K562 (cell line): ENCODE results near the gene ECHDC3. TPM values are rescaled to one million over a fixed set of nuclear protein-coding genes. Genes with fewer than 3 reads are reported as not detected.

Experiments used
- ATAC-seq: fragments of 200-7000 bp; cut with Tn5 transposase; 3 replicates; pipeline ENCODE4 v1.9.1; 2020; ENCODE audit warnings: moderate library complexity
- BruUV-seq: library from RNA; stranded (reverse); fragments of 400-500 nt; replicated peaks from 2 replicates; lab custom pipeline; 2021; lab: Mats Ljungman, UMichigan
- CTCF ChIA-PET: fragments of 300-600 bp; formaldehyde crosslinking; extraction: SDS; loops from one replicate; lab custom pipeline; 2021; ENCODE audit warnings: low intra/inter-chr PET ratio; lab: Yijun Ruan, JAX
- POLR2A ChIA-PET: fragments of 300-600, 350-650 bp; sonication (Branson Sonifier 250); formaldehyde crosslinking; extraction: SDS; loops from one replicate; lab custom pipeline; 2021; ENCODE audit warnings: antibody characterized with exemption, inconsistent platforms; lab: Yijun Ruan, JAX
- DNase-seq, 4 experiments: peaks; one replicate each; pipeline versions ENCODE4 v3.0.0 to v3.0.0-alpha.2; 2011 to 2018; ENCODE audit warnings: low spot score in 3 of 4, mixed read lengths in 3 of 4; ENCODE audit errors: extremely low read depth in 1 of 4
- FAIRE-seq: peaks from 2 replicates; lab custom pipeline; 2011; peaks lifted over from hg19 to GRCh38; lab: Jason Lieb, UNC
- H2AFZ ChIP-seq: 2 replicates; pipeline ENCODE4 v1.6.0; 2011; ENCODE audit warnings: low read depth, low read length, control low read depth, inconsistent platforms
- H3K27ac ChIP-seq: fragments of 200-600 bp; 3 replicates; pipeline ENCODE4 v1.8.0; 2011; ENCODE audit warnings: low read depth, mild to moderate bottlenecking, control low read depth, inconsistent platforms, low read length, moderate library complexity, mixed read lengths; ENCODE audit errors: extremely low read depth
- H3K27me3 ChIP-seq, 2 experiments: fragments of 300-600 bp in 1 of 2; 2 replicates in 1 of 2; 3 replicates in 1 of 2; pipeline versions ENCODE4 v1.6.0 to v1.8.0; 2011; ENCODE audit warnings: inconsistent platforms in 2 of 2, low read length in 2 of 2, mild to moderate bottlenecking in 1 of 2, mixed read lengths in 1 of 2, moderate library complexity in 1 of 2; ENCODE audit not compliant: control insufficient read depth in 2 of 2, insufficient read depth in 2 of 2
- H3K36me3 ChIP-seq: fragments of 300-600 bp; 3 replicates; pipeline ENCODE4 v1.8.0; 2011; ENCODE audit warnings: mild to moderate bottlenecking, low read length, inconsistent platforms; ENCODE audit not compliant: control insufficient read depth, insufficient read depth
- H3K4me1 ChIP-seq, 2 experiments: fragments of 200-600 bp in 1 of 2; replicated peaks in 1 of 2; 2 replicates in 1 of 2; 3 replicates in 1 of 2; pipeline versions ENCODE4 v1.5.1 to v1.8.0; 2011; ENCODE audit warnings: inconsistent platforms in 2 of 2, low read length in 2 of 2, mild to moderate bottlenecking in 1 of 2, mixed read lengths in 1 of 2, moderate library complexity in 1 of 2; ENCODE audit not compliant: control insufficient read depth in 2 of 2, insufficient read depth in 2 of 2
- H3K4me2 ChIP-seq: 2 replicates; pipeline ENCODE4 v1.6.1; 2011; ENCODE audit warnings: low read length, control low read depth, inconsistent platforms, mixed read lengths; ENCODE audit not compliant: insufficient read depth
- H3K4me3 ChIP-seq: fragments of 200-600 bp; sonication (generic), shearing (Covaris generic); 2 replicates; pipeline ENCODE4 v1.5.1; 2016; ENCODE audit warnings: control low read depth, inconsistent platforms
- H3K79me2 ChIP-seq: fragments of 200-600 bp; 3 replicates; pipeline ENCODE4 v1.8.0; 2011; ENCODE audit warnings: low read length, inconsistent platforms; ENCODE audit not compliant: control insufficient read depth, insufficient read depth
- H3K9ac ChIP-seq, 2 experiments: 2 replicates each; pipeline versions ENCODE4 v1.6.0 to v1.6.1; 2011; ENCODE audit warnings: low read depth in 2 of 2, low read length in 2 of 2, control low read depth in 1 of 2, inconsistent platforms in 1 of 2, mild to moderate bottlenecking in 1 of 2, mixed read lengths in 1 of 2; ENCODE audit not compliant: insufficient read depth in 1 of 2
- H3K9me1 ChIP-seq: one replicate; pipeline ENCODE4 v1.6.0; 2011; ENCODE audit warnings: inconsistent platforms, mild to moderate bottlenecking, low read length, moderate library complexity; ENCODE audit not compliant: control insufficient read depth, insufficient read depth
- H3K9me3 ChIP-seq: replicated peaks from 2 replicates; pipeline ENCODE4 v1.5.1; 2011; ENCODE audit warnings: low read depth, low read length, inconsistent platforms; ENCODE audit not compliant: control insufficient read depth, insufficient read depth
- H4K20me1 ChIP-seq: replicated peaks from 2 replicates; pipeline ENCODE4 v1.6.1; 2011; ENCODE audit warnings: low read length, inconsistent platforms, mixed read lengths; ENCODE audit not compliant: control insufficient read depth, insufficient read depth
- BACH1 ChIP-seq: fragments of 200-800 bp; sonication (Bioruptor generic); IDR thresholded peaks from 2 replicates; pipeline ENCODE4 v1.6.1; 2016; ENCODE audit warnings: missing genetic modification characterization, missing compliant biosample characterization
- MAFK ChIP-seq: IDR thresholded peaks from 2 replicates; pipeline ENCODE4 v1.6.1; 2011; ENCODE audit warnings: low read length, improper control_type of control experiment
- NFRKB ChIP-seq: fragments of 450-650 bp; IDR thresholded peaks from 2 replicates; pipeline ENCODE4 v1.6.1; 2016; ENCODE audit warnings: low read depth
- RFX5 ChIP-seq: IDR thresholded peaks from 2 replicates; pipeline ENCODE4 v1.6.1; 2011; ENCODE audit warnings: low read depth, mild to moderate bottlenecking, improper control_type of control experiment, low read length
- SIX5 ChIP-seq, 2 experiments: IDR thresholded peaks; 2 replicates each; pipeline ENCODE4 v1.6.1; 2011; ENCODE audit warnings: low read length in 2 of 2, borderline replicate concordance in 1 of 2, low read depth in 1 of 2, mild to moderate bottlenecking in 1 of 2, moderate library complexity in 1 of 2; ENCODE audit not compliant: insufficient read depth in 1 of 2
- TAF7 ChIP-seq: fragments of 450-650 bp; IDR thresholded peaks from 2 replicates; pipeline ENCODE4 v1.6.1; 2016; ENCODE audit warnings: missing genetic modification characterization, missing compliant biosample characterization
- ZBTB26 ChIP-seq: fragments of 450-650 bp; formaldehyde crosslinking; IDR thresholded peaks from 2 replicates; pipeline ENCODE4 v1.4.0; 2022; ENCODE audit warnings: missing genetic modification characterization
- ZFP1 ChIP-seq: fragments of 450-650 bp; formaldehyde crosslinking; IDR thresholded peaks from 2 replicates; pipeline ENCODE4 v1.4.0; 2020; ENCODE audit warnings: mild to moderate bottlenecking, mixed read lengths
- ZNF280A ChIP-seq: fragments of 450-650 bp; IDR thresholded peaks from 2 replicates; pipeline ENCODE4 v1.6.1; 2018; ENCODE audit warnings: mild to moderate bottlenecking, low read depth; ENCODE audit not compliant: partially characterized antibody
- ZNF431 ChIP-seq: sonication (generic); formaldehyde crosslinking; IDR thresholded peaks from 2 replicates; pipeline ENCODE4 v1.8.0; 2022; ENCODE audit warnings: mild to moderate bottlenecking, missing genetic modification reagents
- WGBS: fragments of 100-300 bp; shearing (Covaris generic); methylation state at CpG from one replicate; pipeline ENCODE4 v1.1.6; 2016; ENCODE audit warnings: low coverage, mixed read lengths; ENCODE audit not compliant: insufficient coverage; ENCODE audit errors: missing lambda C conversion rate; 5-methylcytosine and 5-hydroxymethylcytosine counted together
- in situ Hi-C: fragments of 300-500 bp; cut with MboI; formaldehyde crosslinking; loops from 4 replicates; pipeline ENCODE4 v1.15.0; 2018; ENCODE audit warnings: inconsistent platforms, mixed read lengths
- intact Hi-C: fragments of 100-400 bp; cut with micrococcal nuclease; formaldehyde crosslinking; loops from 2 replicates; pipeline ENCODE4 v1.14.2; 2022
- polyA plus RNA-seq, 8 experiments: library from polyadenylated mRNA; depleted of rRNA in 4 of 8; stranded (reverse) in 5 of 8; unstranded in 3 of 8; fragments of >200 nt; fragmentation: Nextera tagmentation in 2 of 8; fragmentation: Illumina TruSeq in 1 of 8; extraction: Ambion mirVana in 2 of 8; extraction: Trizol in 1 of 8; gene quantifications; 2 replicates each; pipeline versions ENCODE4 v1.2.1 to v1.2.3, GENCODE V29; 2011 to 2014; ENCODE audit warnings: inconsistent platforms in 1 of 8, missing spikeins in 1 of 8
- total RNA-seq, 7 experiments: library from RNA; depleted of rRNA in 6 of 7; stranded (reverse); fragments of >200 nt in 6 of 7; fragmentation: Illumina TruSeq in 2 of 7; extraction: Trizol in 2 of 7; gene quantifications; 2 replicates each; pipeline versions ENCODE4 v1.2.1 to v1.2.3, GENCODE V29; 2011 to 2021; ENCODE audit warnings: low replicate concordance in 1 of 7
- TF ChIP-seq, protein P1 (sequence below): fragments of 200-800 bp; sonication (Bioruptor generic); IDR thresholded peaks from 2 replicates; pipeline ENCODE4 v1.6.1; 2016; ENCODE audit warnings: missing genetic modification characterization, missing compliant biosample characterization
- TF ChIP-seq, protein P2 (sequence below): fragments of 250-450 bp; sonication (Bioruptor Pico); IDR thresholded peaks from 2 replicates; pipeline ENCODE4 v1.9.0; 2021; ENCODE audit warnings: mild to moderate bottlenecking, inconsistent platforms

The ECHDC3 gene
- total and polyA plus RNA-seq, 9 of the 15 experiments (the other 6 are each of a cell fraction or from before 2014, with no cell fraction given) = 0.53 to 21.9 (median 15.7) TPM

GRCh38 chr10:11729790-11730315, 12.3 kb upstream of the ECHDC3 start:
- H3K4me1 ChIP-seq = no peaks in the 10 kb centered on the region; a peak in 2 of 5 replicates
- DNase-seq (no peak), FAIRE-seq (no peak), ATAC-seq (no peak)
- H3K9ac ChIP-seq = no peak overlapping the region
- no peaks in the 10 kb centered on the region for H4K20me1 ChIP-seq
- H3K36me3 ChIP-seq = no peaks in the 10 kb centered on the region
- no peaks in the 10 kb centered on the region for H3K79me2 ChIP-seq
- BruUV-seq = no TSS peak
- intact Hi-C loops = loop anchor here (5.0 kb wide), 1 partner anchor 118 kb away; the partner anchor contains the start of gene USP6NL
- no peak overlapping the region for H3K4me2 ChIP-seq
- in situ Hi-C loops = no loop called here
- H3K27ac ChIP-seq = no peak overlapping the region
- WGBS = 28% methylated on average over 2 of the region's 3 CpGs
- H2AFZ ChIP-seq = no peak overlapping the region
- ChIA-PET CTCF (no interaction called here), POLR2A (no interaction called here)
- no peaks in the 10 kb centered on the region for H3K9me1 ChIP-seq
- H3K9me3 ChIP-seq = peaks cover 12% of the 10 kb centered on the region
- H3K4me3 ChIP-seq = no peak overlapping the region
- no peaks in the 10 kb centered on the region for H3K27me3 ChIP-seq
- TF ChIP-seq BACH1 (tag) (no peak), ZBTB26 (CRISPR knock-in tag) (no peak), TAF7 (tag) (no peak), ZNF431 (CRISPR knock-in tag) (no peak), MAFK (no peak), RFX5 (no peak), NFRKB (no peak), ZNF280A (no peak), SIX5 (IDR thresholded peaks at IDR 0.05; ENCODE audit: borderline replicate concordance in 1 of 2, insufficient read depth in 1 of 2, low read depth in 1 of 2, low read length in 2 of 2) (no peak), ZFP1 (CRISPR knock-in tag) (no peak)
- TF ChIP-seq, protein P1, sequence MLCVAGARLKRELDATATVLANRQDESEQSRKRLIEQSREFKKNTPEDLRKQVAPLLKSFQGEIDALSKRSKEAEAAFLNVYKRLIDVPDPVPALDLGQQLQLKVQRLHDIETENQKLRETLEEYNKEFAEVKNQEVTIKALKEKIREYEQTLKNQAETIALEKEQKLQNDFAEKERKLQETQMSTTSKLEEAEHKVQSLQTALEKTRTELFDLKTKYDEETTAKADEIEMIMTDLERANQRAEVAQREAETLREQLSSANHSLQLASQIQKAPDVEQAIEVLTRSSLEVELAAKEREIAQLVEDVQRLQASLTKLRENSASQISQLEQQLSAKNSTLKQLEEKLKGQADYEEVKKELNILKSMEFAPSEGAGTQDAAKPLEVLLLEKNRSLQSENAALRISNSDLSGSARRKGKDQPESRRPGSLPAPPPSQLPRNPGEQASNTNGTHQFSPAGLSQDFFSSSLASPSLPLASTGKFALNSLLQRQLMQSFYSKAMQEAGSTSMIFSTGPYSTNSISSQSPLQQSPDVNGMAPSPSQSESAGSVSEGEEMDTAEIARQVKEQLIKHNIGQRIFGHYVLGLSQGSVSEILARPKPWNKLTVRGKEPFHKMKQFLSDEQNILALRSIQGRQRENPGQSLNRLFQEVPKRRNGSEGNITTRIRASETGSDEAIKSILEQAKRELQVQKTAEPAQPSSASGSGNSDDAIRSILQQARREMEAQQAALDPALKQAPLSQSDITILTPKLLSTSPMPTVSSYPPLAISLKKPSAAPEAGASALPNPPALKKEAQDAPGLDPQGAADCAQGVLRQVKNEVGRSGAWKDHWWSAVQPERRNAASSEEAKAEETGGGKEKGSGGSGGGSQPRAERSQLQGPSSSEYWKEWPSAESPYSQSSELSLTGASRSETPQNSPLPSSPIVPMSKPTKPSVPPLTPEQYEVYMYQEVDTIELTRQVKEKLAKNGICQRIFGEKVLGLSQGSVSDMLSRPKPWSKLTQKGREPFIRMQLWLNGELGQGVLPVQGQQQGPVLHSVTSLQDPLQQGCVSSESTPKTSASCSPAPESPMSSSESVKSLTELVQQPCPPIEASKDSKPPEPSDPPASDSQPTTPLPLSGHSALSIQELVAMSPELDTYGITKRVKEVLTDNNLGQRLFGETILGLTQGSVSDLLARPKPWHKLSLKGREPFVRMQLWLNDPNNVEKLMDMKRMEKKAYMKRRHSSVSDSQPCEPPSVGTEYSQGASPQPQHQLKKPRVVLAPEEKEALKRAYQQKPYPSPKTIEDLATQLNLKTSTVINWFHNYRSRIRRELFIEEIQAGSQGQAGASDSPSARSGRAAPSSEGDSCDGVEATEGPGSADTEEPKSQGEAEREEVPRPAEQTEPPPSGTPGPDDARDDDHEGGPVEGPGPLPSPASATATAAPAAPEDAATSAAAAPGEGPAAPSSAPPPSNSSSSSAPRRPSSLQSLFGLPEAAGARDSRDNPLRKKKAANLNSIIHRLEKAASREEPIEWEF (CRISPR knock-in tag) = no peak
- TF ChIP-seq, protein P2, sequence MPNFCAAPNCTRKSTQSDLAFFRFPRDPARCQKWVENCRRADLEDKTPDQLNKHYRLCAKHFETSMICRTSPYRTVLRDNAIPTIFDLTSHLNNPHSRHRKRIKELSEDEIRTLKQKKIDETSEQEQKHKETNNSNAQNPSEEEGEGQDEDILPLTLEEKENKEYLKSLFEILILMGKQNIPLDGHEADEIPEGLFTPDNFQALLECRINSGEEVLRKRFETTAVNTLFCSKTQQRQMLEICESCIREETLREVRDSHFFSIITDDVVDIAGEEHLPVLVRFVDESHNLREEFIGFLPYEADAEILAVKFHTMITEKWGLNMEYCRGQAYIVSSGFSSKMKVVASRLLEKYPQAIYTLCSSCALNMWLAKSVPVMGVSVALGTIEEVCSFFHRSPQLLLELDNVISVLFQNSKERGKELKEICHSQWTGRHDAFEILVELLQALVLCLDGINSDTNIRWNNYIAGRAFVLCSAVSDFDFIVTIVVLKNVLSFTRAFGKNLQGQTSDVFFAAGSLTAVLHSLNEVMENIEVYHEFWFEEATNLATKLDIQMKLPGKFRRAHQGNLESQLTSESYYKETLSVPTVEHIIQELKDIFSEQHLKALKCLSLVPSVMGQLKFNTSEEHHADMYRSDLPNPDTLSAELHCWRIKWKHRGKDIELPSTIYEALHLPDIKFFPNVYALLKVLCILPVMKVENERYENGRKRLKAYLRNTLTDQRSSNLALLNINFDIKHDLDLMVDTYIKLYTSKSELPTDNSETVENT (CRISPR knock-in tag) = no peak
